Measurements from ENCODE around the gene HSD17B8.

DNA sequence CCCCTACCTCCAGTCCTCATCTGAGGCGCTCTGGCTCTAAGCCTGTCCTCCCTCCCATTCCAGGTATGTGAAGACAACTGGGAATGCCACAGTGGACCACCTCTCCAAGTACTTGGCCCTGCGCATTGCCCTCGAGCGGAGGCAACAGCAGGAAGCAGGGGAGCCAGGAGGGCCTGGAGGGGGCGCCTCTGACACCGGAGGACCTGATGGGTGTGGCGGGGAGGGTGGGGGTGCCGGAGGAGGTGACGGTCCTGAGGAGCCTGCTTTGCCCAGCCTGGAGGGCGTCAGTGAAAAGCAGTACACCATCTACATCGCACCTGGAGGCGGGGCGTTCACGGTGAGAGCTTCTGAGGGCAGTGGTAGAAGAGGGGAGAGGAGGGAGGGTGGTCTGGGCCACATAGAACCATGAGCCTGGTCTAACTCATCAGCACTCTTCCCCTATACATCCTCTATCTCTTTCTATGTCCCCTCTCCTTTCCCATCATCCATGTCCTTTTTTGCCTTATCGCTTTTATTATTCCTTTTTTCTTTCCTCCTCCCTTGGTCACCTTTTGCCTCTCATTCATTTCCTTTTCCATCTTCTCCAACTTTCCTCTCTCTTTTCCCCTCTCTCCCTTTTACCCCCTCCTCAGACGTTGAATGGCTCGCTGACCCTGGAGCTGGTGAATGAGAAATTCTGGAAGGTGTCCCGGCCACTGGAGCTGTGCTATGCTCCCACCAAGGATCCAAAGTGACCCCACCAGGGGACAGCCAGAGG is 7.4 kb downstream of the HSD17B8 start:
- no peak for TF ChIP-seq POLR2A (IDR thresholded peaks at IDR 0.05)
- TF ChIP-seq, protein P1, sequence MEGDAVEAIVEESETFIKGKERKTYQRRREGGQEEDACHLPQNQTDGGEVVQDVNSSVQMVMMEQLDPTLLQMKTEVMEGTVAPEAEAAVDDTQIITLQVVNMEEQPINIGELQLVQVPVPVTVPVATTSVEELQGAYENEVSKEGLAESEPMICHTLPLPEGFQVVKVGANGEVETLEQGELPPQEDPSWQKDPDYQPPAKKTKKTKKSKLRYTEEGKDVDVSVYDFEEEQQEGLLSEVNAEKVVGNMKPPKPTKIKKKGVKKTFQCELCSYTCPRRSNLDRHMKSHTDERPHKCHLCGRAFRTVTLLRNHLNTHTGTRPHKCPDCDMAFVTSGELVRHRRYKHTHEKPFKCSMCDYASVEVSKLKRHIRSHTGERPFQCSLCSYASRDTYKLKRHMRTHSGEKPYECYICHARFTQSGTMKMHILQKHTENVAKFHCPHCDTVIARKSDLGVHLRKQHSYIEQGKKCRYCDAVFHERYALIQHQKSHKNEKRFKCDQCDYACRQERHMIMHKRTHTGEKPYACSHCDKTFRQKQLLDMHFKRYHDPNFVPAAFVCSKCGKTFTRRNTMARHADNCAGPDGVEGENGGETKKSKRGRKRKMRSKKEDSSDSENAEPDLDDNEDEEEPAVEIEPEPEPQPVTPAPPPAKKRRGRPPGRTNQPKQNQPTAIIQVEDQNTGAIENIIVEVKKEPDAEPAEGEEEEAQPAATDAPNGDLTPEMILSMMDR (IDR thresholded peaks at IDR 0.05 in 8 of 11, conservative IDR thresholded peaks at IDR 0.05 in 3 of 11): no peak
- no peak for TF ChIP-seq POLR2AphosphoS5 (IDR thresholded peaks at IDR 0.05)

Measured in spleen (tissue), 7 donors.